ENCODE measurements around the gene MSI2. TPM values are rescaled to one million over a fixed set of nuclear protein-coding genes. Genes with fewer than 3 reads are reported as not detected.

Gene MSI2
- total and polyA plus RNA-seq, 9 of the 15 experiments (the other 6 are each of a cell fraction or from before 2014, with no cell fraction given): 4.6 to 61.8 (median 42.4) TPM

DNA sequence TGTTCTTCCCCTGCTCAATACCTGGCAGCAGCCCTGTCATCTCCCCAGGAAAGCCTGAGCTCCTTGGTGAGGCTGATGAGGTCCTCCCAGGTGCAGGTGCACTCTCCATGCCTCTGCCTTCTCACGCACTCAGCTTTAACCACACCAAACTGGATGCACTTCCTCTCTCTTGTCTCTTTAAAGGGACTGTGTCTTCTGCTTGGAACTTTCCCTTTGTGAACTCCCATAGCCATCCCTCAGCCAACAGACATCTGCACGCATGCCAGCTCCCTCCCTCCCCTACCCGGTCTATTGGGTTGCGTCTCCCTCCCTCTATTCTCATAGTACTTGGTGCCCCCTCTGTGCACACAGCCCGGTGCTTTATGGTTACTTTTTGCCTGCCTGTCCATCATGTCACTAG is 231.2 kb downstream of the MSI2 start:
- DNase-seq (ENCODE audit: extremely low read depth in 1 of 4, low spot score in 3 of 4) (no peak), ATAC-seq (no peak), FAIRE-seq (no peak)
- H2AFZ ChIP-seq (ENCODE audit: low read depth, low read length): no peak overlapping the region
- no peak overlapping the region for H3K4me3 ChIP-seq
- BruUV-seq (replicated peaks): no TSS peak
- CTCF ChIA-PET (ENCODE audit: low intra/inter-chr PET ratio): no interaction called here
- WGBS (ENCODE audit: insufficient coverage, low coverage, missing lambda C conversion rate): 76% methylated on average over 5 of the region's 5 CpGs
- peaks cover 7 to 9% of the 10 kb centered on the region in 2 experiments for H3K4me1 ChIP-seq (replicated peaks in 1 of 2; ENCODE audit: control insufficient read depth in 2 of 2, insufficient read depth in 2 of 2, low read length in 2 of 2)
- no peaks in the 10 kb centered on the region; the same call in 2 of the 3 replicates for H3K36me3 ChIP-seq (ENCODE audit: control insufficient read depth, insufficient read depth, low read length)
- no peaks in the 10 kb centered on the region for H3K9me3 ChIP-seq (replicated peaks; ENCODE audit: control insufficient read depth, insufficient read depth, low read depth, low read length)
- H3K79me2 ChIP-seq (ENCODE audit: control insufficient read depth, insufficient read depth, low read length): no peaks in the 10 kb centered on the region
- no peaks in the 10 kb centered on the region for H3K9me1 ChIP-seq (ENCODE audit: control insufficient read depth, insufficient read depth, low read length)
- intact Hi-C loops (cut with micrococcal nuclease): no loop called here
- H3K27me3 ChIP-seq (ENCODE audit: control insufficient read depth in 2 of 2, insufficient read depth in 2 of 2, low read length in 2 of 2): no peaks in the 10 kb centered on the region
- peaks cover 24% of the 10 kb centered on the region; the same call in 1 of the 2 replicates for H4K20me1 ChIP-seq (replicated peaks; ENCODE audit: control insufficient read depth, insufficient read depth, low read length)
- 0 out of 2 replicates have a peak, but pooled peaks have one; percentile 6 for TF ChIP-seq SPI1 (IDR thresholded peaks at IDR 0.05; ENCODE audit: borderline replicate concordance, low read depth, low read length)
- TF ChIP-seq, protein P1, sequence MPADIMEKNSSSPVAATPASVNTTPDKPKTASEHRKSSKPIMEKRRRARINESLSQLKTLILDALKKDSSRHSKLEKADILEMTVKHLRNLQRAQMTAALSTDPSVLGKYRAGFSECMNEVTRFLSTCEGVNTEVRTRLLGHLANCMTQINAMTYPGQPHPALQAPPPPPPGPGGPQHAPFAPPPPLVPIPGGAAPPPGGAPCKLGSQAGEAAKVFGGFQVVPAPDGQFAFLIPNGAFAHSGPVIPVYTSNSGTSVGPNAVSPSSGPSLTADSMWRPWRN (IDR thresholded peaks at IDR 0.05; ENCODE audit: low read depth): no peak
- in situ Hi-C loops (cut with MboI): no loop called here
- no peak overlapping the region for H3K27ac ChIP-seq (ENCODE audit: extremely low read depth, low read depth, low read length)
- POLR2A ChIA-PET: interaction anchor here (0.7 kb wide), 2 partner anchors 164 to 562 kb away, joined by 3 read pairs; no protein-coding TSS in a partner anchor
- H3K9ac ChIP-seq (ENCODE audit: insufficient read depth in 1 of 2, low read depth in 2 of 2, low read length in 2 of 2): no peak overlapping the region
- H3K4me2 ChIP-seq (ENCODE audit: insufficient read depth, low read length): no peak overlapping the region

DNA sequence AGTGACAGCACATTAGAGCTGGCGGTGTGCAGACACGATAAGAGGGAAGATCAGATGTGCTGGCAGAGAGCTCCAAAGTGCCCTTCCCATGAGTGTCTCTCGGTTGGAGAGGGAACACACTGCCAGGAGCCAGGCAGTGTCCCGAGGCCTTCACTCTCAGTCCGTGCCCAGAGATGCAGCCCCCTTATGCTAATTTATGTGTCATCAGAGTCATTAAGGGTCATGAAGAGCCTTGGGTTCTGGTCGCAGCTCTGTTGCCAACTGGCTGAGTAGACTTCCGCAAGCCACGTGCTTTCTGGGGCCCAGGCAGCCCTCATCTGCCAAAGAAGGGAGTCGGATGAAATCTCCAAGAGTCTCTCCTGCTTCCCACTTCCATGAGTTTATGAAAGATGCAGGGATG is 232.5 kb downstream of the MSI2 start:
- Histone ChIP-seq H2AFZ (ENCODE audit: low read depth, low read length) (no peak overlapping the region), H3K4me1 (replicated peaks in 1 of 2; ENCODE audit: control insufficient read depth in 2 of 2, insufficient read depth in 2 of 2, low read length in 2 of 2) (peaks cover 7% of the 10 kb centered on the region in 2 experiments), H3K9me1 (ENCODE audit: control insufficient read depth, insufficient read depth, low read length) (no peaks in the 10 kb centered on the region), H3K27ac (ENCODE audit: extremely low read depth, low read depth, low read length) (no peak overlapping the region), H4K20me1 (replicated peaks; ENCODE audit: control insufficient read depth, insufficient read depth, low read length) (peaks cover 20% of the 10 kb centered on the region; the same call in 1 of the 2 replicates), H3K36me3 (ENCODE audit: control insufficient read depth, insufficient read depth, low read length) (no peaks in the 10 kb centered on the region; the same call in 2 of the 3 replicates), H3K9me3 (replicated peaks; ENCODE audit: control insufficient read depth, insufficient read depth, low read depth, low read length) (no peaks in the 10 kb centered on the region), H3K79me2 (ENCODE audit: control insufficient read depth, insufficient read depth, low read length) (no peaks in the 10 kb centered on the region), H3K9ac (ENCODE audit: insufficient read depth in 1 of 2, low read depth in 2 of 2, low read length in 2 of 2) (no peak overlapping the region), H3K27me3 (ENCODE audit: control insufficient read depth in 2 of 2, insufficient read depth in 2 of 2, low read length in 2 of 2) (no peaks in the 10 kb centered on the region), H3K4me3 (no peak overlapping the region), H3K4me2 (ENCODE audit: insufficient read depth, low read length) (no peak overlapping the region)
- intact Hi-C loops (cut with micrococcal nuclease): no loop called here
- no peak for FAIRE-seq
- no peak for DNase-seq (ENCODE audit: extremely low read depth in 1 of 4, low spot score in 3 of 4)
- in situ Hi-C loops (cut with MboI): no loop called here
- BruUV-seq (replicated peaks): no TSS peak
- CTCF ChIA-PET (ENCODE audit: low intra/inter-chr PET ratio): no interaction called here
- ATAC-seq: no peak
- 71% methylated on average over 9 of the region's 9 CpGs for WGBS (ENCODE audit: insufficient coverage, low coverage, missing lambda C conversion rate)
- POLR2A ChIA-PET: interaction anchor here (1.0 to 1.3 kb wide), 2 partner anchors 10 kb away, joined by 4 to 6 read pairs; no protein-coding TSS in a partner anchor
- TF ChIP-seq, protein P2, sequence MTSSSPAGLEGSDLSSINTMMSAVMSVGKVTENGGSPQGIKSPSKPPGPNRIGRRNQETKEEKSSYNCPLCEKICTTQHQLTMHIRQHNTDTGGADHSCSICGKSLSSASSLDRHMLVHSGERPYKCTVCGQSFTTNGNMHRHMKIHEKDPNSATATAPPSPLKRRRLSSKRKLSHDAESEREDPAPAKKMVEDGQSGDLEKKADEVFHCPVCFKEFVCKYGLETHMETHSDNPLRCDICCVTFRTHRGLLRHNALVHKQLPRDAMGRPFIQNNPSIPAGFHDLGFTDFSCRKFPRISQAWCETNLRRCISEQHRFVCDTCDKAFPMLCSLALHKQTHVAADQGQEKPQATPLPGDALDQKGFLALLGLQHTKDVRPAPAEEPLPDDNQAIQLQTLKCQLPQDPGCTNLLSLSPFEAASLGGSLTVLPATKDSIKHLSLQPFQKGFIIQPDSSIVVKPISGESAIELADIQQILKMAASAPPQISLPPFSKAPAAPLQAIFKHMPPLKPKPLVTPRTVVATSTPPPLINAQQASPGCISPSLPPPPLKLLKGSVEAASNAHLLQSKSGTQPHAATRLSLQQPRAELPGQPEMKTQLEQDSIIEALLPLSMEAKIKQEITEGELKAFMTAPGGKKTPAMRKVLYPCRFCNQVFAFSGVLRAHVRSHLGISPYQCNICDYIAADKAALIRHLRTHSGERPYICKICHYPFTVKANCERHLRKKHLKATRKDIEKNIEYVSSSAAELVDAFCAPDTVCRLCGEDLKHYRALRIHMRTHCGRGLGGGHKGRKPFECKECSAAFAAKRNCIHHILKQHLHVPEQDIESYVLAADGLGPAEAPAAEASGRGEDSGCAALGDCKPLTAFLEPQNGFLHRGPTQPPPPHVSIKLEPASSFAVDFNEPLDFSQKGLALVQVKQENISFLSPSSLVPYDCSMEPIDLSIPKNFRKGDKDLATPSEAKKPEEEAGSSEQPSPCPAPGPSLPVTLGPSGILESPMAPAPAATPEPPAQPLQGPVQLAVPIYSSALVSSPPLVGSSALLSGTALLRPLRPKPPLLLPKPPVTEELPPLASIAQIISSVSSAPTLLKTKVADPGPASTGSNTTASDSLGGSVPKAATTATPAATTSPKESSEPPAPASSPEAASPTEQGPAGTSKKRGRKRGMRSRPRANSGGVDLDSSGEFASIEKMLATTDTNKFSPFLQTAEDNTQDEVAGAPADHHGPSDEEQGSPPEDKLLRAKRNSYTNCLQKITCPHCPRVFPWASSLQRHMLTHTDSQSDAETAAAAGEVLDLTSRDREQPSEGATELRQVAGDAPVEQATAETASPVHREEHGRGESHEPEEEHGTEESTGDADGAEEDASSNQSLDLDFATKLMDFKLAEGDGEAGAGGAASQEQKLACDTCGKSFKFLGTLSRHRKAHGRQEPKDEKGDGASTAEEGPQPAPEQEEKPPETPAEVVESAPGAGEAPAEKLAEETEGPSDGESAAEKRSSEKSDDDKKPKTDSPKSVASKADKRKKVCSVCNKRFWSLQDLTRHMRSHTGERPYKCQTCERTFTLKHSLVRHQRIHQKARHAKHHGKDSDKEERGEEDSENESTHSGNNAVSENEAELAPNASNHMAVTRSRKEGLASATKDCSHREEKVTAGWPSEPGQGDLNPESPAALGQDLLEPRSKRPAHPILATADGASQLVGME (CRISPR knock-in tag; IDR thresholded peaks at IDR 0.05): no peak
- TF ChIP-seq KHSRP (IDR thresholded peaks at IDR 0.05): no peak
- TF ChIP-seq ZBTB8A (IDR thresholded peaks at IDR 0.05; ENCODE audit: partially characterized antibody): no peak
- TF ChIP-seq ZKSCAN8 (CRISPR knock-in tag; IDR thresholded peaks at IDR 0.05): no peak
- no peak for TF ChIP-seq GTF2F1 (IDR thresholded peaks at IDR 0.05; ENCODE audit: low read depth, low read length)
- no peak for TF ChIP-seq SP2 (IDR thresholded peaks at IDR 0.05; ENCODE audit: extremely low read depth, low read depth, low read length, poor library complexity, severe bottlenecking)
- TF ChIP-seq ZNF140 (CRISPR knock-in tag; IDR thresholded peaks at IDR 0.05): no peak

Data from K562 (cell line).